Sigmoid colon (tissue), 7 donors: ENCODE measurements around the gene KCNH1. TPM values are rescaled to one million over a fixed set of nuclear protein-coding genes. Genes with fewer than 3 reads are reported as not detected.
"Not testable (repeated sequence)": the region's sequence is repeated elsewhere in the genome, so short reads cannot be mapped to it uniquely, and the experiment has no call there.

Experiments
- DNase-seq: peaks from one replicate; pipeline ENCODE4 v3.0.0-alpha.2; 2019
- H3K27ac ChIP-seq, 4 donors: fragments of 200-600 bp; sonication (generic); one replicate each; pipeline ENCODE4 v1.5.1; 2016 to 2019; ENCODE audit warnings: mild to moderate bottlenecking in 1 of 4
- H3K27me3 ChIP-seq, 3 donors: fragments of 200-600 bp; sonication (generic); one replicate each; pipeline ENCODE4 v1.5.1; 2019; ENCODE audit warnings: mild to moderate bottlenecking in 1 of 3
- H3K36me3 ChIP-seq, 4 donors: fragments of 200-600 bp; sonication (generic); one replicate each; pipeline ENCODE4 v1.5.1; 2016 to 2019
- H3K4me1 ChIP-seq, 4 donors: fragments of 200-600 bp; sonication (generic); one replicate each; pipeline ENCODE4 v1.5.1; 2017 to 2019
- H3K4me3 ChIP-seq, 4 donors: fragments of 200-600 bp; sonication (generic); one replicate each; pipeline ENCODE4 v1.5.1; 2017 to 2019; ENCODE audit warnings: mild to moderate bottlenecking in 2 of 4, moderate library complexity in 1 of 4
- H3K9me3 ChIP-seq, 4 donors: fragments of 200-600 bp in 3 of 4; sonication (generic) in 3 of 4; one replicate each; pipeline versions ENCODE4 v1.5.1 to v1.6.1; 2013 to 2019
- CTCF ChIP-seq, 4 experiments: fragments of 450-650 bp in 3 of 4; fragments of 200-600 bp in 1 of 4; IDR thresholded peaks; one replicate each; pipeline ENCODE4 v1.5.1; 2016 to 2019; ENCODE audit warnings: antibody characterized with exemption in 4 of 4, mild to moderate bottlenecking in 3 of 4, moderate library complexity in 2 of 4
- EP300 ChIP-seq, 4 donors: sonication (generic); formaldehyde crosslinking; IDR thresholded peaks; one replicate each; pipeline ENCODE4 v1.6.1; 2017; ENCODE audit warnings: antibody characterized with exemption in 4 of 4
- POLR2A ChIP-seq, 2 donors: fragments of 450-650 bp; IDR thresholded peaks; one replicate each; pipeline ENCODE4 v1.6.1; 2016; ENCODE audit warnings: antibody characterized with exemption in 2 of 2, mild to moderate bottlenecking in 2 of 2, moderate library complexity in 2 of 2
- POLR2AphosphoS5 ChIP-seq, 4 donors: sonication (generic); formaldehyde crosslinking; IDR thresholded peaks; one replicate each; pipeline ENCODE4 v1.6.1; 2017; ENCODE audit warnings: antibody characterized with exemption in 4 of 4
- WGBS, 2 donors: extraction: QIAGEN DNeasy Blood & Tissue Kit; methylation state at CpG; one replicate each; pipeline ENCODE4 v1.1.7; 2013; 5-methylcytosine and 5-hydroxymethylcytosine counted together
- intact Hi-C: fragments of 100-400 bp; cut with DNase I; formaldehyde crosslinking; loops from one replicate; pipeline ENCODE4 v1.15.1; 2023
- polyA plus RNA-seq, 3 donors: library from polyadenylated mRNA; stranded (reverse); fragments of 200-250 nt; gene quantifications; one replicate each; pipeline ENCODE4 v1.2.3, GENCODE V29; 2013
- total RNA-seq, 4 donors: library from RNA; depleted of rRNA; stranded (reverse); fragments of >200 nt; gene quantifications; one replicate each; pipeline ENCODE4 v1.1.0, GENCODE V29; 2016
- donor health status: healthy with polysubstance abuse.
- donor health status: Bipolar disorder and iron deficiency.
- donor health status: healthy.

Gene KCNH1
- total and polyA plus RNA-seq, 7 donors: 0.23 to 3.1 (median 0.55) TPM; not detected in 2

GRCh38 chr1:211082824-211083223 lies 51.1 kb downstream of the KCNH1 start:
- no peak for TF ChIP-seq CTCF (IDR thresholded peaks at IDR 0.05)
- no peak for TF ChIP-seq POLR2A (IDR thresholded peaks at IDR 0.05)
- TF ChIP-seq EP300 (IDR thresholded peaks at IDR 0.05): no peak
- H3K27me3 ChIP-seq: no peaks in the 10 kb centered on the region
- intact Hi-C loops: no loop called here
- H3K4me1 ChIP-seq: no peaks in the 10 kb centered on the region
- 60 to 69% methylated on average over 5 of the region's 5 CpGs for WGBS, 2 donors
- DNase-seq: no peak
- H3K4me3 ChIP-seq: no peak overlapping the region
- H3K27ac ChIP-seq: no peak overlapping the region
- H3K9me3 ChIP-seq: no peaks in the 10 kb centered on the region
- no peaks in the 10 kb centered on the region for H3K36me3 ChIP-seq

GRCh38 chr1:211081447-211081846 lies 52.5 kb downstream of the KCNH1 start:
- WGBS, 2 donors: 76 to 91% methylated on average over 5 of the region's 5 CpGs
- DNase-seq, H3K4me3 ChIP-seq, H3K36me3 ChIP-seq, H3K4me1 ChIP-seq, intact Hi-C loops, H3K27ac ChIP-seq, H3K9me3 ChIP-seq, H3K27me3 ChIP-seq: not testable (repeated sequence)

GRCh38 chr1:211068976-211069375 lies 65.0 kb downstream of the KCNH1 start:
- no peak for DNase-seq
- TF ChIP-seq EP300 (IDR thresholded peaks at IDR 0.05): no peak
- TF ChIP-seq POLR2A (IDR thresholded peaks at IDR 0.05): no peak
- no peak for TF ChIP-seq POLR2AphosphoS5 (IDR thresholded peaks at IDR 0.05)
- TF ChIP-seq CTCF (IDR thresholded peaks at IDR 0.05): no peak
- WGBS, 2 donors: 70 to 74% methylated on average over 3 of the region's 3 CpGs
- H3K9me3 ChIP-seq: no peaks in the 10 kb centered on the region
- no peaks in the 10 kb centered on the region for H3K36me3 ChIP-seq
- H3K4me1 ChIP-seq: no peaks in the 10 kb centered on the region
- H3K27ac ChIP-seq: no peak overlapping the region
- no peaks in the 10 kb centered on the region for H3K27me3 ChIP-seq
- intact Hi-C loops: no loop called here
- no peak overlapping the region for H3K4me3 ChIP-seq

GRCh38 chr1:211066781-211067384 lies 67.1 kb downstream of the KCNH1 start:
- no peaks in the 10 kb centered on the region for H3K36me3 ChIP-seq
- no peak for TF ChIP-seq EP300 (IDR thresholded peaks at IDR 0.05)
- TF ChIP-seq POLR2AphosphoS5 (IDR thresholded peaks at IDR 0.05): no peak
- no peak for TF ChIP-seq CTCF (IDR thresholded peaks at IDR 0.05)
- no peak for TF ChIP-seq POLR2A (IDR thresholded peaks at IDR 0.05)
- H3K27ac ChIP-seq: no peak overlapping the region
- H3K4me3 ChIP-seq: no peak overlapping the region
- intact Hi-C loops: no loop called here
- no peak for DNase-seq
- no peaks in the 10 kb centered on the region for H3K27me3 ChIP-seq
- no peaks in the 10 kb centered on the region for H3K4me1 ChIP-seq
- WGBS, 2 donors: 78 to 79% methylated on average over 7 of the region's 7 CpGs
- peaks cover 0 to 3% (median 0%) of the 10 kb centered on the region in 4 donors for H3K9me3 ChIP-seq

- H3K27ac ChIP-seq, H3K4me3 ChIP-seq, DNase-seq, intact Hi-C loops, H3K36me3 ChIP-seq, H3K9me3 ChIP-seq, H3K4me1 ChIP-seq, H3K27me3 ChIP-seq: not testable (repeated sequence)
- WGBS, 2 donors: 46 to 72% methylated on average over 3 of the region's 3 CpGs
These were observed 92.1 kb downstream of the KCNH1 start for GRCh38 chr1:211041838-211042237.

DNA sequence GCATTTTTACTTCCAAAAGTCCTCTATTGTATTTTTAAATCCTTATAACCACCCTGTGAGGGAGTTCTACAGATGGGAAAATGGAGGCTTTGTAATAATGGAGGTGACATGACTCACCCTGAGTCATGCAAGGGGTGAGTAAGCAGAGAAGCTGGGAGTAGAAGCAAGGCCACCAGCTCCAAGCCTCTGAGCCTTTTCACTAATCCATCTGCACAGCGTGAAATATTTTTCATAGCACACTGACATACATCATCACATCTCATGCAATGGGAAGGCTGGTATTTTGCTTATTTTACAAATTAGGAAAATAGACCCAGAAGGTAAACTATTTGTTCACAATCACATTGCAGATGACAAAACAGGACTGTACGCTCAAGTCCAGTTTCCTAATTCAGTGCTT lies 96.9 kb downstream of the KCNH1 start:
- DNase-seq: no peak
- H3K4me3 ChIP-seq: no peak overlapping the region
- no peak overlapping the region for H3K27ac ChIP-seq
- 81 to 88% methylated on average over 2 of the region's 2 CpGs for WGBS, 2 donors
- no peaks in the 10 kb centered on the region for H3K36me3 ChIP-seq
- no peaks in the 10 kb centered on the region for H3K27me3 ChIP-seq
- intact Hi-C loops: no loop called here
- H3K9me3 ChIP-seq: no peaks in the 10 kb centered on the region
- TF ChIP-seq CTCF (IDR thresholded peaks at IDR 0.05) (no peak), EP300 (IDR thresholded peaks at IDR 0.05) (no peak), POLR2AphosphoS5 (IDR thresholded peaks at IDR 0.05) (no peak), POLR2A (IDR thresholded peaks at IDR 0.05) (no peak)
- H3K4me1 ChIP-seq: no peaks in the 10 kb centered on the region
